NCI-H226 (cell line): ENCODE data around the gene NBPF11.
"Not testable (repeated sequence)": the region's sequence is repeated elsewhere in the genome, so short reads cannot be mapped to it uniquely, and the experiment has no call there.

ENCODE experiments used
- DNase-seq: peaks from one replicate; pipeline ENCODE4 v3.0.0-alpha.2; 2015

The NBPF11 gene

DNA sequence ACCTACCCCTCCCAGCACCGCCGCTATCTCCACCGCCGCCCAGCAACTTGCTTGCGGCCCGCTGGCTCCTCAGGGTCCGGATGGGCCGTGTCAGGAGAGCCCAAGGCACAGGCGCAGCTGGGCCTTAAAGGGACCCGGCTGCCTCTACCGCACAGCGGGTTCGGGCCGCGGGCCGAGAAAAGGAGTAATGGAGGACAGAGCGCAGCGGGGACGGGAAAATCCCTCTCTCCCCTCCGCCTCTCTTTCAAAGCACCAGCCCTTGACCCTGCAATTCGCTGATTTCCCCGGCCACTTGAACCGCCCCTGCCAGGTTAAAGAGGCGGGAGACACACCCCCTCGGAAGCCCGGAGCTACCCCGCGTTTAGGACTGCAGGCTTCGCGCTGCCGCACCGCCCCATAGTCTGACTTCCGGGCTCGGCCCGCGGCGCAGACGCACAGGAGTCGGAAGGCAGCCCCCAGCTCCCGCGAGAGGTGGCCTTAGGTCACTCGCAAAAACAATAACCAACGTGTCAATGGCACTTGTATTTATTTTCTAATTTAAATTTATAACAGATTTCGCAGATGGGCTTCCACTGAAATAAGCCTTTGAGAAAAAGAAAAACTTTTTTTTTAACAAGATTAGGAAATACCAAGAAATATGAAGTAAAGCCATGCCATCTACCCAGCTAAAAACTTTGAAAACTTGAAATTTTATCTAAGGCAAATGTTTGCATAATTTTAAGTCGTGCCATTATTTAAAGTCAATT is at the start of gene NBPF11:
Gene NBPF11 (minus strand): TSS at position 371 of the 746 bp plus-strand sequence. CDS start 25,278 bp downstream, outside the sequence.
- DNase-seq = peak; percentile 93

- not testable (repeated sequence) for DNase-seq
These were observed 45.3 kb upstream of the NBPF11 start for GRCh38 chr1:148197396-148197795.

DNA sequence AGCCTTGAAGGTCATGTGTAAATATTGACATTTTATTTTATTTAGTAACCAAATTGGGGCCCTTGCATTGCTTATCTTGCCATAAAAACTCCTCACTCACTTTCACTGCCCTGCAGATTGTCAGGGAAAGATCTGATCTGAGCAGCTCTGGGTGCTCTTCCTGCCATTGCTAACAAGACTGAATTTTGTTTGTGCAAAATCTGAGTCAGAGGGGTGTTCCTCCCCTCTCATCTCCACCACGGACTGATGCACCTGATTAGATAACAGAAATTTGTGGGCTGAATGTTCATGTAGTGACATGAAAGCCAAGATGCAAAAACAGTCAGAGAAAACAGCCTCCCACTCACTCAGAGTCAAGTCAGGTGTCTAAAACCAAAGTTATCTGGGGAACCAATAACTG is 44.9 kb upstream of the NBPF11 start:
- not testable (repeated sequence) for DNase-seq

DNA sequence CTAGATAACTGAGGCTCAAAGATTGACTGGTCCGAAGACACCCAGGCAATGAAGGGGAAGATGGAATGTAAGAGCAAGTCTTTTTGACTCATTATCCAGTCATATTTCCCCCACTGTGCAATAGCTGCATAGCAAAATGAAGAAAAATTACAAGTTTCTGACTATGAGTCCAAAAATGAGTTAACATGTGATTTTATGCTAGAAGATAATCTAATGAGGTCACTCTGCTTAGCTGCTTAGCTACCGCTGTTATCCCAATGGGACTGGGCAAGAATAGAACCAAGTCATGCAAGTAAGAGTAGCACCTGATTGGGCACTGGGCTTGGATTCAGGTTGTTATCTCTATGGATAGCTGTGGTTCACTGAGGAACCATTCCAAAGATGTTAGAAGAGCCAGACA is 43.0 kb upstream of the NBPF11 start:
- DNase-seq = peak; percentile 1

GRCh38 chr1:148188768-148189167 is 36.7 kb upstream of the NBPF11 start:
- not testable (repeated sequence) for DNase-seq

DNA sequence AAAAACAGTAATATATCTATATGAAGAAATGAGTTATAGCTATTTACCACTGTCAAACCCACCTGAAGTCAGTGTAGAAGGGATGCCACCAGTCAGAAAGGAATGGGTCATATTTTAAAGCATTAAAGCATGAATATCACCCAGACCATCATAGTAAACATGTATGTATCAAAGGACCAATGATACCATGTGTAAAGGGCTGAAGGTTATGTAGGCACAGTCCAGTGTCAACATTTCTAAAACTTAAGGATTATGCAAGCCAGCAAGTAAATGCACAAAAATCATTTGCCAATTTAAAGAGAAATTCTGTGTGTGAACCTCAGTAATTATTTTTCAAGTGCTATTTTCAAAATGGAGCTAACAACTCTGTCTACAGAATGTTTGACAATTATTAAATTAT is 26.6 kb upstream of the NBPF11 start:
- not testable (repeated sequence) for DNase-seq

DNA sequence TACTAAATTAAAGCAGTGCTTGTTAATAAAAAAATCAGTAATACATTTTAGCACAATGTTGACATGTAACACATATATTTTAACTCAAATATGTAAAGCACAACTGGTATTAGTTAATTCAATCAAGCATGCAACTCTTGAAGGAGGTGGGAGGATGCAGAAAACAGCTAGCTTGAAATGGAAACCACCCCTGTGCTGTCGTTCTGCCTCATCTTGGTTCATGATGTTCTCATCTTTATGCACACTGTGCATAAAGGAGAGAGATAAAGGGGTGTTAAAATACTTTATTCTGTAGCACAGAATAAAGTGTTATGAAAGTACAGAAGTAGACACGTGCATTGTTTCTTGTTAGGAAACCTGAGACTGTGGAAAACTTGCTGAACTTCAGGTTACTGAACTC is 23.3 kb upstream of the NBPF11 start:
- not testable (repeated sequence) for DNase-seq

DNA sequence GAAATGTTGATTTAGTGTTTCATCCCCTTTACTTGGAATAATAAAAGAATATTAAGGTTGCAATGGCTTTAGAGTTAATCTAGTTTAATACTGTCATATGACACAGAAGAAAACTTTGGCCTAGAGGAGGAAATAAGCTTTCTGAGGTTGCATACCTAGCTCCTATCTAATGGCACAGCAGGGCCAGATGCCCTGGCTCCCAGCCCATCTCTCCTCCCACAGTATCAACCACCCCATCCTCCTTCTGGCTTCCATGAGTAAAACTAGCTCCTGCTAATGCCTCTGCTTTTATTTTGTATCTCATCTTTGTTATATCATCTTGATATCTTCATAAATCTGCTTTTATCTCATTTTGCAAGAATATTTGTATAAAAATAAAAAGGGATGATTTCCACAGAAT is 19.9 kb upstream of the NBPF11 start:
- DNase-seq = peak; percentile 4

- DNase-seq = no peak
These were observed 14.7 kb upstream of the NBPF11 start for GRCh38 chr1:148166558-148167492.

DNA sequence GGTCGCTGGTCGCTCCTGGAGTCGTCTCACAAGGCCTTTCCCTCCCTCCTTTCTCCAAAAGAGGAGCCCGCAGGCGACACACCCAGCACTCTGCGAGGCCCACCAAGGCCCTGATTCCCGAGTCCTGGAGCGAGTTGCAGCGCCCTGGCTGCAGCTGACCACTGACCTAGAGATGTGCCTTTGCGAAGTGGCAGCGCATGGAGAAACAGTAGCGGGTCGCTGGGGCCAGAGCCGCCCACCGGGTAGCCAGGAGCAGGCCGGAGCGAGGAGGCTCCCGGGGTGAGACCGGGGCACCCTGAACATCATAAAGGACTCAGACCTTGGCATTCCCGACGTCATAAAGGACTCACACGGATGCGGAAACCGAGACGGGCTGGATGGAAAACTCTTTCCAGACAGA is 10.3 kb upstream of the NBPF11 start:
- DNase-seq = no peak

- DNase-seq = no peak
These were observed 9.2 kb upstream of the NBPF11 start for GRCh38 chr1:148161053-148161901.

DNA sequence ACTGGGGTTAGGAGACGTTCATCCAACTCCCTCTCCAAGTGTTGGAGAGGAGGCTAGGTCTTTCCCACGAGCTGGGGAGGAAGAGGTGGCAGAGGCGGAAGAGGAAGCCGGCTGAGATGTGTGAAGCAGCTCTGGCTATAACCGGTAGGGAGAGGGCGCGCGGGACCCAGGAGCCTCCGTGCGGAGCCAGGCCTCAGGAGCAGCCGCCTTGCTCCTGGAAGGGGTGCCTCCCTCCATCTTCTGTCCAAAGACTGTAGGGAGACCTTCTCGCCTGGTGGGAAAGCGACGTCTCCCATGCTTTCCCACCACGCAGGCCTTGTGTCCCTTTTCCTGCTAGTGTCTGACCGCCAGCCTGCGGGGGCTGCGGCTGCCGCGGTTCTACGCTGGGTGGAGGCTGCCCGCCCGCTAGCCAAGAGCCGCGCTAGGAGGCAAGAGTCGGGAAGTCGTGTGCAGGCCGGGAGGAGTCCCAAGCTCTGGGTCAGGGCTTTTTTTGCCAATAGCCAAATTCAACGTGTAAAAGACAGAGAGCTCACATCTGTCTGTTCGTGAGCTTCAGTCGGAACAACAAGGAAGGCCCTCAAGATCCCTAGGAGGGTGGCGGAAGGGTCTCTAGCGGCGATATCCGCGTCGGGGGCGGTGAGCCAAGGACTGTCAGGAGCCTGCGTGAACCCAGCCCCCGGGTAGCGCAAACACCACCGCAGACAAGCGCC is 8.4 kb upstream of the NBPF11 start:
- DNase-seq = no peak

DNA sequence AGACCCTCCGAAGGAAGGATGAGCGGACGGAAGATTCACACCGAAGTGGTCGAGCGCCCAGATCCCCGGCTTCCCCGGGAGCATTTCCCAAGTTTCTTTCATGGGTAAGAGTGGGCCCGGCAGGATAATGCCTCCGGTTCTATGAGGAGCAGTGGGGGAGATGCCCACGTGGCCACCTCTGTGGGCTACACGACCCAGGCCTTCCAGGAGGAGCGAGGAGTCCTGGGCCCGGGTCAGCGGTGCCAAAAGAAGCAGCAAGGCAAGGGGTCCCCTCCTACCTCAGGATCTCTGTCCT is 7.9 kb upstream of the NBPF11 start:
- DNase-seq = no peak

DNA sequence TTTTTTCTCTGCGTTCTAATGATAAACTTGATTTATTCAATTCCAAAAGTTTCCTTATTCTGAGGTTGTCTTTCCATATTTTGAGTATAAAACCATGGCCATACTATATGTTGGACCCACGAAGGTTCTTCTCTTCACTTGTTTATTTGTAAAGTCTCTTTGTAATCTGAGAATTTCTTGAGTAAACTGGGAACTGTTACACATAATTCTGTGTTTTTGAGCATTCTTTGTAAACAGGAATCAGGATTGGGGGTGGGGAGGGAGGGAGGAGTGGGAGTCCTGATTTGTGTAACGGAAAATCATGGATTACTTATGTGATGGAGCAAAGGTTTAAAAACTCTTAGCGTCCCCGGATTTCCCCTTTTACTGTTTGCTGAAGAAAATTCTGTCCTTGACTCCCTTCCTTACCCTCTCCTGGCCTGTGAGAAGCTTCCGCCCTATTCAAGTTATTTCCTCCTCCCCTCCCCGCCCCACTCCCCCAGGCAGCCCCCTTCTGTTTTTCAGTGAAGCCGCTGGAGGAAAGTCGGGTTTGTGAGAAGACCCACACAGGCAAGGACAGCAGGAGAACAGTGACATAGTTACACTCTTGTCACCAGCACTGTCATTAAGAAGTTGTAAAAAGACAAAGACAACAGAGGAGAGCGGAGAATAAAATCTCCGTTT is 6.4 kb upstream of the NBPF11 start:
- DNase-seq = no peak

DNA sequence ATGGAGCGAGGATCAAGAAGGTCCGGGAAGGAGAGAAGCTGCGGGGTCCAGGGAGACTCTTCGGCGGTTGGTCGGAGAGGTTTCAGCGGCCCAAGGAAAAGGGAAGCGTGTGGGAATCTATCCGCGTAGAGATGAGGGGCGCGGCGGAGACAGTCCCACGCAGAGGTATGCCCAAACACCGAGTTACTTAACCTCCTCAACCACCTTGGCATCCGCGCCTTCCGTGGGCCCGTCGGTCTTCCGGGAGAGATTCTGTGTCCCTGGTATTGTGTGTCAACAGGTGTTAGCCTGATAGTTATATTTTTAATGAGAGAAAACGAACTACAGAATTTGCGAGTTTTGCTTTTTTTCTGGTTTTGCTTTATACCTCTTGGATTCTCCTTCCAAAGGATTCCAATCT is 5.7 kb upstream of the NBPF11 start:
- not testable (repeated sequence) for DNase-seq

GRCh38 chr1:148155494-148156275 is 3.6 kb upstream of the NBPF11 start:
- DNase-seq = not testable (repeated sequence)

GRCh38 chr1:148152795-148153194 is 714 bp upstream of the NBPF11 start:
- DNase-seq = not testable (repeated sequence)

DNA sequence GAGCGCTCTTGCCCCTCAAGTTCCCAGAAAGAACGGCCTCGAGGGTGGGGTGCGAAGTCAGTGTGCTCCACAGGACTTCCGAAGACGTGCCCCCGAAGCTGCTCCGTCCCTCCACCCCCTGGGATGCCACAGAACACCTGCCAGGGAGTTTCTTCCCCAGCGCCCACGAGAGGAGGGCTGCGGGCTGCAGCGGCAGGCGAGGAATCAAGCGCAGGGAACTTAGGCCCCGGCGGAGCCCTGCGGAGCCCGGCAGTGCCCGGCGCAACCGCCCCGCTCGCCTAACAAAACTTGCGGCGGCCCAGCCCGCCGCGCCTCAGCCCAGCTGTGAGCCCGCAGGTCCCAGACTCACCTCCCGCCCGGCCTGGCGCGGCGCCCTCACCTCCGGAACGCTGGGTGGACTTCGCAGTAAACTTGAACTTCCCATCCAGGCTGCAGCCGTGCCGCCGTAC is 686 bp downstream of the NBPF11 start:
- DNase-seq = peak; percentile 7

DNA sequence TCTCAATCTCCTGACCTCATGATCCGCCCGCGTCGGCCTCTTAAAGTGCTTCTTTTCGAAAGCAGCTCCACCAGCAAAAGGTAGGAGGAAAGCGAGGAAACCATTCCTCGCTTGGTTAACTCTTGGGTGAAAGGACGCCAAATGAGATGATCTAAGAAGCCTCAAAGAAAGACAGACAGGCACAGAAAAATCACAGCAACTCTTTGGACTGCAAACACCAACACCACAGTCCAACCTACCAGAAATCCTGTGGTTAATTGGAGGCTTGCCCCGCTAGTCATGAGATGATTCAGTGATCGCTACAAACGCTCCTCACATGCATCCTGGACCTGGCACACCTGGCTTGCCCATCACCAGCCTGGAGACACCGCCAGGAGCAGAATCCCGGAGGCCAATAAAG is 1.1 kb downstream of the NBPF11 start:
- peak; percentile 5 for DNase-seq

GRCh38 chr1:148150014-148150413 is 2.1 kb downstream of the NBPF11 start:
- DNase-seq = not testable (repeated sequence)
